ENCODE results near the gene UBE2H. TPM values are rescaled to one million over a fixed set of nuclear protein-coding genes. Genes with fewer than 3 reads are reported as not detected.
"Not testable (repeated sequence)": the region's sequence is repeated elsewhere in the genome, so short reads cannot be mapped to it uniquely, and the experiment has no call there.

The UBE2H gene
- total RNA-seq, 6 experiments from 2014 or later = 89.7 to 108 (median 105) TPM

DNA sequence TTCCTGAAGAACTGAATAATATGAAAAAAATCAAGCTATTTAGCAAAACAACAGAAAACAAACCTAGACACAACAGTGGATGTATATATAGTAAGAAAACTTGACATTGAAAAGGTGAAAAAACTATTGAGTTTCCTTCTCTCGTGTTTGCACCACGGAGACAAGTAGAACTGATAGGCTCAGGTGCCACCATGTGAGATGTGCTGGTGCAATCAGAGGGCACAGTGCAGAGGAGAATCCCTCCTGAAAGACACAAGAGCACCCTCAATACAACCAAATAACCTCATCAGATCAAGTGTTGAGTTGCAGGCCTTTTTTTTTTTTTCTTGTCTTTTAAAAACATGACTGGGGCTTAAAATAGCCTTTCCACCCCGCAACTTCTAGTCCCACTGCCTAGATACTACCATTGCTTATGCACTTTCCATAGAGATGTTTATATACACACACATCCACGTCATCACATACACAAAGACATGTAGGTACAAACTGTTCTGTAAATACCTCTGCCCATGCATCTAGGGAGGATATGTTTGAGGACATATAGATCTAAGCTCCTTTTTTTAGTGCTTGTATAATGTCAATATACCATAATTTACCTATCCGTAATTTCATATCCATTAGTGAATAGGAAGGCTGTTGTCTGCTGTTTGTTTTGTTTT lies 54.1 kb downstream of the UBE2H start:
- Mint-ChIP-seq H3K4me1 (ENCODE audit: low read depth) (peaks cover 57% of the 10 kb centered on the region), H3K27ac (no peak overlapping the region), H3K9me3 (no peaks in the 10 kb centered on the region), H3K27me3 (ENCODE audit: insufficient read depth) (no peaks in the 10 kb centered on the region), H3K36me3 (ENCODE audit: low read depth) (peaks cover 19% of the 10 kb centered on the region), H3K4me3 (no peak overlapping the region)
- TF ChIP-seq, protein P1, sequence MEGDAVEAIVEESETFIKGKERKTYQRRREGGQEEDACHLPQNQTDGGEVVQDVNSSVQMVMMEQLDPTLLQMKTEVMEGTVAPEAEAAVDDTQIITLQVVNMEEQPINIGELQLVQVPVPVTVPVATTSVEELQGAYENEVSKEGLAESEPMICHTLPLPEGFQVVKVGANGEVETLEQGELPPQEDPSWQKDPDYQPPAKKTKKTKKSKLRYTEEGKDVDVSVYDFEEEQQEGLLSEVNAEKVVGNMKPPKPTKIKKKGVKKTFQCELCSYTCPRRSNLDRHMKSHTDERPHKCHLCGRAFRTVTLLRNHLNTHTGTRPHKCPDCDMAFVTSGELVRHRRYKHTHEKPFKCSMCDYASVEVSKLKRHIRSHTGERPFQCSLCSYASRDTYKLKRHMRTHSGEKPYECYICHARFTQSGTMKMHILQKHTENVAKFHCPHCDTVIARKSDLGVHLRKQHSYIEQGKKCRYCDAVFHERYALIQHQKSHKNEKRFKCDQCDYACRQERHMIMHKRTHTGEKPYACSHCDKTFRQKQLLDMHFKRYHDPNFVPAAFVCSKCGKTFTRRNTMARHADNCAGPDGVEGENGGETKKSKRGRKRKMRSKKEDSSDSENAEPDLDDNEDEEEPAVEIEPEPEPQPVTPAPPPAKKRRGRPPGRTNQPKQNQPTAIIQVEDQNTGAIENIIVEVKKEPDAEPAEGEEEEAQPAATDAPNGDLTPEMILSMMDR (IDR thresholded peaks at IDR 0.05) = no peak
- DNase-seq = no peak

DNA sequence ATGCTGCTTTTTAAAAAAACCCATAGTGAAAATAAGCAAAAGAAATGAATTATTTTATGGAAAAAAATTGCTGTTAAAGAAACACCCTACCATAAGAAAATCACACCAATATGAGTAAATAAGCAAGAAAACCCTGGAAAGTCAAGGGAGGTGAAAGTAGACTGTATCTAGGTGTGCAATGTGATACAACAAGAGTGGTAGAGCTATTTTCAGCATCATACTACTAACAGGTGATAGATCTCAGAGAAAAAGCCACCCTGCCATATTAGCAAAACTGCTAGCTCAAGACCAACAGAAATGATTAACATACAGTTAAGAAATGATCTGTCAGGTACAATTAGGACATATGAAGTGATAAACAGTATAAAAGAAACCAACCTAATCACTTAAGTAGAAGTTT lies 54.8 kb downstream of the UBE2H start:
- Mint-ChIP-seq H3K36me3 (ENCODE audit: low read depth) (peaks cover 19% of the 10 kb centered on the region), H3K27ac (no peak overlapping the region)
- TF ChIP-seq, protein P1 (IDR thresholded peaks at IDR 0.05) = no peak

DNA sequence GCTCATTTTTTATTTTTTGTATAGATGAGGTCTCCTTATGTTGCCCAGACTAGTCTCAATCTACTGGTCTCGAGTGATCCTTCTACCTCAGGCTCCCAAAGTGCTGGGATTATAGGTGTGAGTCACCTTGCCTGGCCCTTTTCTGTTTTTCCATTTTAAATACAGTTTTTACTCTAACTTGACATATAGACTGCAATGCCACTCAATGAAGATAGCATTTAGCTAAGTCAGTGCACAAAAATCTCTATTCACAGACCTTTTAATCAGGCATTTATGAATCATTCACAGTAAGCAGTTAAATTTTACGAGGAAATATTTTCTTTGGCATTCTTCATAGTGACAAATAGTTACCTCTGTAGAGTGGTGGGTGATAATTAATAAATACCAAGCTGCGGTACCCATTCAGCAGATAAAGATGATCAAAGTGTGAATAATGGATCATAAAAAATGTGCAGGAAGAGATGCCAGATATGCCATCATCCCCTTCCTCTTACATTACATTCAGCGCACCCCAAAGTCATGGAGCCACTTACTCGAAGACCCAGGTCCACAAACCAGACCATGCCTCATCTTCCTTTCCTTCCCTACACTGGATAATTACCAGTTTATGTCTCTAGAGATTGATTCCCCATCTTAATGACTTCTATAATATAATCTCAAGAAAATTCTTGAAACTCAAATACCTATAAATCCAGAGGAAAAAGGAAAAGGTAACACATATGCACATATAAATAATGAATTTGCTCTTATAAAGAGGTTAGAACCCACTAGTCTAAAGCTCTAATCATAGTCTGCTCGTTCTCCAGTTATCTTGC lies 56.0 kb downstream of the UBE2H start:
- H3K4me3 Mint-ChIP-seq = peak overlapping the region; percentile 25; the same call in 1 of the 2 replicates
- no peaks in the 10 kb centered on the region for H3K27me3 Mint-ChIP-seq (ENCODE audit: insufficient read depth)
- H3K36me3 Mint-ChIP-seq (ENCODE audit: low read depth) = peaks cover 19% of the 10 kb centered on the region
- peak; percentile 68 for DNase-seq
- TF ChIP-seq, protein P1 (IDR thresholded peaks at IDR 0.05) = no peak
- H3K4me1 Mint-ChIP-seq (ENCODE audit: low read depth) = peaks cover 45% of the 10 kb centered on the region
- no peaks in the 10 kb centered on the region for H3K9me3 Mint-ChIP-seq
- H3K27ac Mint-ChIP-seq = peak overlapping the region; percentile 66

More for the DNA sequence above, 54.8 kb downstream of the UBE2H start:
- H3K9me3 Mint-ChIP-seq = no peaks in the 10 kb centered on the region
- H3K27me3 Mint-ChIP-seq (ENCODE audit: insufficient read depth) = no peaks in the 10 kb centered on the region
- no peak for DNase-seq
- peaks cover 52% of the 10 kb centered on the region for H3K4me1 Mint-ChIP-seq (ENCODE audit: low read depth)
- H3K4me3 Mint-ChIP-seq = no peak overlapping the region

DNA sequence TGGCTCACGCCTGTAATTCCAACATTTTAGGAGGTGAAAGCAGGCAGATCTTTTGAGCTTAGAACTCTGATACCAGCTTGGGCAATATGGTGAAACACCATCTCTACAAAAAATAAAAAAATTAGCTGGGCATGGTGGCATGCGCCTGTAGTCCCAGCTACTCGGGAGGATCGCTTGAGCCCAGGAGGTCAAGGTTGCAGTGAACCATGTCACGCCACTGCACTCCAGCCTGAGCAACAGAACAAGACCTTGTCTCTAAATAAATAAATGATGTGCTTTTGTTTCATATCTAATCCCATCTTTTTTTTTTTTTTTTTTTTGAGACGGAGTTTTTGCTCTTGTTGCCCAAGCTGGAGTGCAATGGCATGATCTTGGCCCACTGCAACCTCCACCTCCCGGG lies 58.6 kb downstream of the UBE2H start:
- peaks cover 41% of the 10 kb centered on the region for H3K4me1 Mint-ChIP-seq (ENCODE audit: low read depth)
- DNase-seq = not testable (repeated sequence)

DNA sequence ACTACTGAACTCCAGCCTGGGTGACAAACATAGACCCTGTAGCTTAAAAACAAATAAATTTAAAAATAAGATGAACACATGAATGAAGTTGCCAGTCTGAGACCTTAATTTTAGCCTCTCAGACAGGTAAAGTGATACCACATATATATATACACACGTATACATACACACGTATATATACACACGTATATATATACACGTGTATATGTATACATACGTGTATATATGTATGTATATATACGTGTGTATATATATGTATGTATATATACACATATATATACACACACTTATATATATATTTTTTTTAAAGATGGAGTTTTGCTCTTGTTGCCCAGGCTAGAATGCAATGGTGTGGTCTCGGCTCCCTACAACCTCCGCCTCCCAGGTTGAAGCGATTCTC lies 62.7 kb downstream of the UBE2H start:
- H3K27ac Mint-ChIP-seq = no peak overlapping the region
- TF ChIP-seq, protein P1 (IDR thresholded peaks at IDR 0.05) = no peak
- peaks cover 19% of the 10 kb centered on the region for H3K36me3 Mint-ChIP-seq (ENCODE audit: low read depth)
- H3K4me3 Mint-ChIP-seq = no peak overlapping the region
- H3K27me3 Mint-ChIP-seq (ENCODE audit: insufficient read depth) = no peaks in the 10 kb centered on the region; the same call in 1 of the 2 replicates
- no peak for DNase-seq
- H3K4me1 Mint-ChIP-seq (ENCODE audit: low read depth) = peaks cover 29% of the 10 kb centered on the region
- H3K9me3 Mint-ChIP-seq = no peaks in the 10 kb centered on the region

More for the DNA sequence above, 58.6 kb downstream of the UBE2H start:
- not testable (repeated sequence) for H3K36me3 Mint-ChIP-seq (ENCODE audit: low read depth); H3K4me3 Mint-ChIP-seq; H3K27me3 Mint-ChIP-seq (ENCODE audit: insufficient read depth); H3K27ac Mint-ChIP-seq; H3K9me3 Mint-ChIP-seq
